ENCODE data around the gene EHBP1L1. TPM values are rescaled to one million over a fixed set of nuclear protein-coding genes. Genes with fewer than 3 reads are reported as not detected.
A peak's percentile ranks its signal among the peaks of the same experiment; 100 is the strongest.

EHBP1L1 gene
- polyA plus RNA-seq, 1 donor (not counting 4 experiments of a cell fraction or from before 2014, with no cell fraction given), result 10.4 TPM

GRCh38 chr11:65565624-65566453, 10.0 kb upstream of the EHBP1L1 start:
- no peak for DNase-seq (ENCODE audit: low read depth, low spot score)
- H3K4me3 ChIP-seq (ENCODE audit: control insufficient read depth in 2 of 3, extremely low read depth in 1 of 3, insufficient read depth in 2 of 3, low read depth in 1 of 3, low read length in 3 of 3), result no peak overlapping the region
- no peak overlapping the region for H3K9ac ChIP-seq (ENCODE audit: control insufficient read depth, extremely low read depth, insufficient read depth, low read length)
- peak overlapping the region; percentile 31 for H3K27ac ChIP-seq (ENCODE audit: control insufficient read depth, insufficient read depth, low read length)
- no peak for FAIRE-seq
- no peaks in the 10 kb centered on the region for H3K9me1 ChIP-seq (ENCODE audit: control insufficient read depth, extremely low read depth, insufficient read depth, low read length)
- H3K27me3 ChIP-seq (ENCODE audit: control insufficient read depth, extremely low read depth, insufficient read depth, low read length), result no peaks in the 10 kb centered on the region
- H3K9me3 ChIP-seq (ENCODE audit: control insufficient read depth, low read depth, low read length), result no peaks in the 10 kb centered on the region
- peaks cover 29% of the 10 kb centered on the region for H3K79me2 ChIP-seq (ENCODE audit: control insufficient read depth, insufficient read depth, low read length)
- dilution Hi-C loops (cut with MboI; ENCODE audit: extremely low pct_ligation_motif_present, low sequenced_read_pairs), result no loop called here
- peak overlapping the region; percentile 32 for H3K4me2 ChIP-seq (ENCODE audit: control insufficient read depth, extremely low read depth, insufficient read depth, low read depth, low read length)
- H2AFZ ChIP-seq (ENCODE audit: control insufficient read depth, low read length), result no peak overlapping the region
- no peaks in the 10 kb centered on the region for H4K20me1 ChIP-seq (ENCODE audit: control insufficient read depth, extremely low read depth, insufficient read depth, low read length)
- peaks cover 27% of the 10 kb centered on the region for H3K4me1 ChIP-seq (ENCODE audit: control insufficient read depth, extremely low read depth, insufficient read depth, low read length)
- H3K36me3 ChIP-seq (ENCODE audit: control insufficient read depth in 2 of 2, extremely low read depth in 1 of 2, insufficient read depth in 2 of 2, low read length in 2 of 2), result peaks cover 0 to 2% of the 10 kb centered on the region in 2 experiments
- TF ChIP-seq, protein P1, sequence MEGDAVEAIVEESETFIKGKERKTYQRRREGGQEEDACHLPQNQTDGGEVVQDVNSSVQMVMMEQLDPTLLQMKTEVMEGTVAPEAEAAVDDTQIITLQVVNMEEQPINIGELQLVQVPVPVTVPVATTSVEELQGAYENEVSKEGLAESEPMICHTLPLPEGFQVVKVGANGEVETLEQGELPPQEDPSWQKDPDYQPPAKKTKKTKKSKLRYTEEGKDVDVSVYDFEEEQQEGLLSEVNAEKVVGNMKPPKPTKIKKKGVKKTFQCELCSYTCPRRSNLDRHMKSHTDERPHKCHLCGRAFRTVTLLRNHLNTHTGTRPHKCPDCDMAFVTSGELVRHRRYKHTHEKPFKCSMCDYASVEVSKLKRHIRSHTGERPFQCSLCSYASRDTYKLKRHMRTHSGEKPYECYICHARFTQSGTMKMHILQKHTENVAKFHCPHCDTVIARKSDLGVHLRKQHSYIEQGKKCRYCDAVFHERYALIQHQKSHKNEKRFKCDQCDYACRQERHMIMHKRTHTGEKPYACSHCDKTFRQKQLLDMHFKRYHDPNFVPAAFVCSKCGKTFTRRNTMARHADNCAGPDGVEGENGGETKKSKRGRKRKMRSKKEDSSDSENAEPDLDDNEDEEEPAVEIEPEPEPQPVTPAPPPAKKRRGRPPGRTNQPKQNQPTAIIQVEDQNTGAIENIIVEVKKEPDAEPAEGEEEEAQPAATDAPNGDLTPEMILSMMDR (optimal IDR thresholded peaks at IDR 0.05 in 1 of 3, IDR thresholded peaks at IDR 0.05 in 1 of 3, conservative IDR thresholded peaks at IDR 0.05 in 1 of 3; ENCODE audit: extremely low read depth in 1 of 3, insufficient read depth in 2 of 3, low read length in 3 of 3), result no peak
- TF ChIP-seq EZH2 (IDR thresholded peaks at IDR 0.05; ENCODE audit: low read length), result no peak

DNA sequence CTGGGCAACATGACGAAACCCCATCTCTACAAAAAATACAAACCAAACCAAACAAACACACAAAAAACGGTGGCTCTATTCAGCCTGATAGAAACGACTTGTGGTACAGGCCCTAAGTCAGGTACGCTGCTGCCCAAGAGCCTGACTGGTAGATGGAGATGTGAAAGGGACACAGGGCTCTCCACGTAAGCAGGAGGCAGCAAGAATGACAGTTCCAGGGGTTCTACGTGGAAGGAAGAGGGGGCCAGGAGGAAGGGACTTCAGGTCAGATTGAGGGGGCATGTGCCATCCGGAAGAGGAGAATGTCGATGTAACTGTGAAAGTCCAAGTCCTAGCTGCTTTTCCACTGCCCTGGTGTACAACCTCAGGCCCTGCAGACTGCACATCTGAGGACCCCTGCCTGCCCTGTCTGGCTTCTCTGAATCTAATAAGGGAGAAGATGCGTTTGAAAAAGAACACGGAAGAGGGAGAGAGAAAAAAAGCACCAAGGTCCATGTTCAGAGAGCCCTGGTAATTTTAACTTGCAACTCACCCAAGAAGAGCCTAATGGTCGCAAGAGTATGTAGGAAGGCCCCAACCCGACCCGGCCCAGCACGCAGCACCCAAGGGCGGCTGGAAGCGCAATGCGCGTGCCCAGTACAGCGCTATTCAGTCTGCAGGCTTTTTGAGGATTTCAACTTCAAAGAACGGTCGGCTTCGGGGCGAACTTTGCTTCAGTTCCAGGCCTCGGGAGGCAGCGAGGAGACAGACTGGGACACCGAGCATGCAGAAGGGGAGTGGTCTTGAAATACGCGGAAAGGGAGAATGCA, 6.5 kb upstream of the EHBP1L1 start:
- Histone ChIP-seq H3K36me3 (ENCODE audit: control insufficient read depth in 2 of 2, extremely low read depth in 1 of 2, insufficient read depth in 2 of 2, low read length in 2 of 2) (peaks cover 0 to 2% of the 10 kb centered on the region in 2 experiments), H4K20me1 (ENCODE audit: control insufficient read depth, extremely low read depth, insufficient read depth, low read length) (peaks cover 5% of the 10 kb centered on the region), H3K27me3 (ENCODE audit: control insufficient read depth, extremely low read depth, insufficient read depth, low read length) (no peaks in the 10 kb centered on the region), H3K9me1 (ENCODE audit: control insufficient read depth, extremely low read depth, insufficient read depth, low read length) (no peaks in the 10 kb centered on the region), H3K4me1 (ENCODE audit: control insufficient read depth, extremely low read depth, insufficient read depth, low read length) (peaks cover 47% of the 10 kb centered on the region), H2AFZ (ENCODE audit: control insufficient read depth, low read length) (peak overlapping the region; percentile 96), H3K9me3 (ENCODE audit: control insufficient read depth, low read depth, low read length) (no peaks in the 10 kb centered on the region), H3K9ac (ENCODE audit: control insufficient read depth, extremely low read depth, insufficient read depth, low read length) (peak overlapping the region; percentile 92), H3K4me2 (ENCODE audit: control insufficient read depth, extremely low read depth, insufficient read depth, low read depth, low read length) (peak overlapping the region; percentile 100), H3K79me2 (ENCODE audit: control insufficient read depth, insufficient read depth, low read length) (peaks cover 44% of the 10 kb centered on the region), H3K4me3 (ENCODE audit: control insufficient read depth in 2 of 3, extremely low read depth in 1 of 3, insufficient read depth in 2 of 3, low read depth in 1 of 3, low read length in 3 of 3) (peak overlapping the region; percentile 85 to 90 (median 88)), H3K27ac (ENCODE audit: control insufficient read depth, insufficient read depth, low read length) (peak overlapping the region; percentile 92)
- TF ChIP-seq, protein P1 (optimal IDR thresholded peaks at IDR 0.05 in 1 of 3, IDR thresholded peaks at IDR 0.05 in 1 of 3, conservative IDR thresholded peaks at IDR 0.05 in 1 of 3; ENCODE audit: extremely low read depth in 1 of 3, insufficient read depth in 2 of 3, low read length in 3 of 3), result no peak
- no peak for TF ChIP-seq EZH2 (IDR thresholded peaks at IDR 0.05; ENCODE audit: low read length)
- dilution Hi-C loops (cut with MboI; ENCODE audit: extremely low pct_ligation_motif_present, low sequenced_read_pairs), result no loop called here
- DNase-seq (ENCODE audit: low read depth, low spot score) (no peak), FAIRE-seq (no peak)
